Upper lobe of left lung (tissue), 4 donors: ENCODE data around the gene UNCX.

Source experiments
- POLR2A ChIP-seq, 4 donors: fragments of 450-650 bp; IDR thresholded peaks; one replicate each; pipeline ENCODE4 v1.5.1; 2016 to 2017; ENCODE audit warnings: antibody characterized with exemption in 4 of 4, mild to moderate bottlenecking in 2 of 4
- POLR2AphosphoS5 ChIP-seq, 2 donors: sonication (generic); formaldehyde crosslinking; IDR thresholded peaks; one replicate each; pipeline ENCODE4 v1.5.1; 2017; ENCODE audit warnings: antibody characterized with exemption in 2 of 2

DNA sequence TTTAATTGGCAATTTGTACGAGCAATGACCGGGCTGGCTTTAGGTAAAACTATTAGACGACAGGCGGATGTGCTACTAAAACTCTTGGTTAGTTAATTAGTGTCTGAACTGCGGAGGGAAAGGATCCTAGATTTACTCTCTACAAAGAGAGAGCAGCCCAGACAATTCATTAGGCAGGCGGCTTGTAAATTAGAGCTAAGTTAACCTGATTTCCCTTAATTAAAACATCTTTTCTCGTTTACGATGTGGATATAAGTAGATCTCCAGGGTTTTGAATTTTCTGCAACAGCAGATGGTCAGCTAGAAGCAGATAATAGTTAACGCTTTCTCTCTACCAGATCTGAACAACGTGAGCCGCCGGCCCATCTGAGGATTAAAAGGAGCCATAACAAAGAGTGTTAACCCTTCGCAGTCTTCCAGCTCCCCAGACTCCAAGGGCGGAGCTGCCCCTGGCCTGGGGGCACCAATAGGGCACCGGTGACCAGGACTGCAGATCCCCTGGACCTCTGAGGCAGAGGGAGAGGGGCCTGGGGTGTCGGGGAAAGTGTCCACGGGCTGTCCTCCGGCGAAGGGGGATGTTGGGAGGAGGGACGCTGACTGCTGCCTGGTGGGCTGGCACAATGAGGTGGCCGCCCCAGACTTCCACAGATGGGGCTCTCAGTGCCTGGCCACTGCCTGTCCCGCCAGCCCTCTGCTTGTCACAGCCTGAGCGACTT is 6.3 kb upstream of the UNCX start:
- no peak for TF ChIP-seq POLR2AphosphoS5 (IDR thresholded peaks at IDR 0.05)
- no peak for TF ChIP-seq POLR2A (IDR thresholded peaks at IDR 0.05)
